ENCODE data around the gene KIF26B. TPM values are rescaled to one million over a fixed set of nuclear protein-coding genes. Genes with fewer than 3 reads are reported as not detected.

KIF26B gene
- total RNA-seq, 3 donors from 2014 or later, result 0.03 to 0.24 (median 0.10) TPM

- H3K9me3 Mint-ChIP-seq, result no peaks in the 10 kb centered on the region
- DNase-seq (no peak), ATAC-seq (no peak)
- H3K36me3 Mint-ChIP-seq (ENCODE audit: insufficient read depth), result no peaks in the 10 kb centered on the region
- peaks cover 9% of the 10 kb centered on the region for H3K27me3 Mint-ChIP-seq (ENCODE audit: low read depth)
- H3K4me1 Mint-ChIP-seq (ENCODE audit: low read depth), result no peaks in the 10 kb centered on the region
- no peak overlapping the region for H3K4me3 Mint-ChIP-seq
Observed at GRCh38 chr1:245241526-245242130, 86.8 kb downstream of the KIF26B start.

- no peaks in the 10 kb centered on the region for H3K4me1 Mint-ChIP-seq (ENCODE audit: low read depth)
- peaks cover 9% of the 10 kb centered on the region for H3K27me3 Mint-ChIP-seq (ENCODE audit: low read depth)
- DNase-seq (no peak), ATAC-seq (no peak)
- H3K36me3 Mint-ChIP-seq (ENCODE audit: insufficient read depth), result no peaks in the 10 kb centered on the region
- no peaks in the 10 kb centered on the region for H3K9me3 Mint-ChIP-seq
- H3K4me3 Mint-ChIP-seq, result no peak overlapping the region
Observed at GRCh38 chr1:245242989-245243388, 88.2 kb downstream of the KIF26B start.

- Mint-ChIP-seq H3K4me1 (ENCODE audit: low read depth) (no peaks in the 10 kb centered on the region), H3K4me3 (no peak overlapping the region), H3K9me3 (no peaks in the 10 kb centered on the region), H3K27me3 (ENCODE audit: low read depth) (peaks cover 8% of the 10 kb centered on the region), H3K36me3 (ENCODE audit: insufficient read depth) (no peaks in the 10 kb centered on the region)
- ATAC-seq (no peak), DNase-seq (no peak)
Observed at GRCh38 chr1:245245021-245245667, 90.4 kb downstream of the KIF26B start.

- H3K4me3 Mint-ChIP-seq, result no peak overlapping the region
- H3K9me3 Mint-ChIP-seq, result no peaks in the 10 kb centered on the region
- ATAC-seq, result no peak
- no peaks in the 10 kb centered on the region for H3K4me1 Mint-ChIP-seq (ENCODE audit: low read depth)
- no peaks in the 10 kb centered on the region for H3K27me3 Mint-ChIP-seq (ENCODE audit: low read depth)
- DNase-seq, result no peak
- no peaks in the 10 kb centered on the region for H3K36me3 Mint-ChIP-seq (ENCODE audit: insufficient read depth)
Observed at GRCh38 chr1:245246433-245246832, 91.6 kb downstream of the KIF26B start.

- ATAC-seq, result no peak
Observed at GRCh38 chr1:245247356-245247755, 92.6 kb downstream of the KIF26B start.

GRCh38 chr1:245247801-245248200 is 93.0 kb downstream of the KIF26B start:
- no peak for DNase-seq
- ATAC-seq, result no peak
- Mint-ChIP-seq H3K27me3 (ENCODE audit: low read depth) (no peaks in the 10 kb centered on the region), H3K4me3 (no peak overlapping the region), H3K4me1 (ENCODE audit: low read depth) (no peaks in the 10 kb centered on the region), H3K36me3 (ENCODE audit: insufficient read depth) (no peaks in the 10 kb centered on the region), H3K9me3 (no peaks in the 10 kb centered on the region)

More at GRCh38 chr1:245247356-245247755, 92.6 kb downstream of the KIF26B start:
- no peak overlapping the region for H3K4me3 Mint-ChIP-seq
- H3K27me3 Mint-ChIP-seq (ENCODE audit: low read depth), result no peaks in the 10 kb centered on the region
- H3K9me3 Mint-ChIP-seq, result no peaks in the 10 kb centered on the region
- no peaks in the 10 kb centered on the region for H3K36me3 Mint-ChIP-seq (ENCODE audit: insufficient read depth)
- no peaks in the 10 kb centered on the region for H3K4me1 Mint-ChIP-seq (ENCODE audit: low read depth)
- no peak for DNase-seq

- DNase-seq, result no peak
- H3K4me1 Mint-ChIP-seq (ENCODE audit: low read depth), result no peaks in the 10 kb centered on the region
Observed at GRCh38 chr1:245248231-245248731, 93.5 kb downstream of the KIF26B start.

GRCh38 chr1:245255783-245256182 is 101.0 kb downstream of the KIF26B start:
- Mint-ChIP-seq H3K4me1 (ENCODE audit: low read depth) (no peaks in the 10 kb centered on the region), H3K36me3 (ENCODE audit: insufficient read depth) (no peaks in the 10 kb centered on the region), H3K27me3 (ENCODE audit: low read depth) (peaks cover 4% of the 10 kb centered on the region), H3K4me3 (no peak overlapping the region), H3K9me3 (no peaks in the 10 kb centered on the region)
- DNase-seq (no peak), ATAC-seq (no peak)

More at GRCh38 chr1:245248231-245248731, 93.5 kb downstream of the KIF26B start:
- Mint-ChIP-seq H3K36me3 (ENCODE audit: insufficient read depth) (no peaks in the 10 kb centered on the region), H3K9me3 (no peaks in the 10 kb centered on the region), H3K27me3 (ENCODE audit: low read depth) (no peaks in the 10 kb centered on the region), H3K4me3 (no peak overlapping the region)
- ATAC-seq, result no peak

- Mint-ChIP-seq H3K9me3 (no peaks in the 10 kb centered on the region), H3K4me3 (no peak overlapping the region), H3K4me1 (ENCODE audit: low read depth) (no peaks in the 10 kb centered on the region), H3K27me3 (ENCODE audit: low read depth) (peaks cover 4% of the 10 kb centered on the region), H3K36me3 (ENCODE audit: insufficient read depth) (no peaks in the 10 kb centered on the region)
- ATAC-seq, result no peak
- DNase-seq, result no peak
Observed at GRCh38 chr1:245256528-245256927, 101.7 kb downstream of the KIF26B start.

GRCh38 chr1:245258271-245258920 is 103.6 kb downstream of the KIF26B start:
- no peaks in the 10 kb centered on the region for H3K4me1 Mint-ChIP-seq (ENCODE audit: low read depth)
- DNase-seq (no peak), ATAC-seq (no peak)

GRCh38 chr1:245260110-245260882 is 105.5 kb downstream of the KIF26B start:
- peaks cover 4% of the 10 kb centered on the region for H3K27me3 Mint-ChIP-seq (ENCODE audit: low read depth)
- ATAC-seq (no peak), DNase-seq (no peak)
- H3K4me1 Mint-ChIP-seq (ENCODE audit: low read depth), result no peaks in the 10 kb centered on the region
- H3K4me3 Mint-ChIP-seq, result no peak overlapping the region
- H3K36me3 Mint-ChIP-seq (ENCODE audit: insufficient read depth), result no peaks in the 10 kb centered on the region
- H3K9me3 Mint-ChIP-seq, result no peaks in the 10 kb centered on the region

More at GRCh38 chr1:245258271-245258920, 103.6 kb downstream of the KIF26B start:
- Mint-ChIP-seq H3K36me3 (ENCODE audit: insufficient read depth) (no peaks in the 10 kb centered on the region), H3K27me3 (ENCODE audit: low read depth) (peaks cover 4% of the 10 kb centered on the region), H3K4me3 (no peak overlapping the region), H3K9me3 (no peaks in the 10 kb centered on the region)

GRCh38 chr1:245260883-245261282 is 106.1 kb downstream of the KIF26B start:
- H3K4me1 Mint-ChIP-seq (ENCODE audit: low read depth), result no peaks in the 10 kb centered on the region
- no peak for ATAC-seq
- H3K9me3 Mint-ChIP-seq, result no peaks in the 10 kb centered on the region
- H3K27me3 Mint-ChIP-seq (ENCODE audit: low read depth), result peaks cover 4% of the 10 kb centered on the region
- no peak overlapping the region for H3K4me3 Mint-ChIP-seq
- no peak for DNase-seq
- no peaks in the 10 kb centered on the region for H3K36me3 Mint-ChIP-seq (ENCODE audit: insufficient read depth)

GRCh38 chr1:245261786-245262185 is 107.0 kb downstream of the KIF26B start:
- DNase-seq (no peak), ATAC-seq (no peak)
- H3K4me3 Mint-ChIP-seq, result no peak overlapping the region
- H3K4me1 Mint-ChIP-seq (ENCODE audit: low read depth), result no peaks in the 10 kb centered on the region
- no peaks in the 10 kb centered on the region for H3K9me3 Mint-ChIP-seq
- H3K27me3 Mint-ChIP-seq (ENCODE audit: low read depth), result peaks cover 4% of the 10 kb centered on the region
- no peaks in the 10 kb centered on the region for H3K36me3 Mint-ChIP-seq (ENCODE audit: insufficient read depth)

- Mint-ChIP-seq H3K36me3 (ENCODE audit: insufficient read depth) (no peaks in the 10 kb centered on the region), H3K27me3 (ENCODE audit: low read depth) (peaks cover 2% of the 10 kb centered on the region), H3K4me1 (ENCODE audit: low read depth) (no peaks in the 10 kb centered on the region), H3K4me3 (no peak overlapping the region), H3K9me3 (no peaks in the 10 kb centered on the region)
- ATAC-seq, result no peak
- DNase-seq, result no peak
Observed at GRCh38 chr1:245263529-245264095, 108.8 kb downstream of the KIF26B start.
